Retinal pigment epithelial cell (primary cell): Measurements from ENCODE around the gene OR10A4.
"Not testable (repeated sequence)": the region's sequence is repeated elsewhere in the genome, so short reads cannot be mapped to it uniquely, and the experiment has no call there.

Experiments used
- DNase-seq: peaks from one replicate; pipeline ENCODE4 v3.0.0-alpha.2; 2010; ENCODE audit warnings: low read depth
- H3K4me3 ChIP-seq: 2 replicates; pipeline ENCODE4 v1.5.1; 2011; ENCODE audit warnings: mild to moderate bottlenecking, low read length, control low read depth, moderate library complexity
- CTCF ChIP-seq: conservative IDR thresholded peaks from 2 replicates; pipeline ENCODE4 v1.5.1; 2011; ENCODE audit warnings: low read depth, low read length, control low read depth, inconsistent platforms

The OR10A4 gene

GRCh38 chr11:6845383-6845782 lies 31.0 kb upstream of the OR10A4 start, which contains the start of gene OR10A5:
Gene OR10A5, plus strand, starts transcription at chr11:6845683. Its CDS starts 0 bp downstream, at chr11:6845683.
- TF ChIP-seq CTCF: no peak
- DNase-seq: no peak
- H3K4me3 ChIP-seq: no peak within 1 kb of the TSS

GRCh38 chr11:6850526-6850925 lies 25.9 kb upstream of the OR10A4 start:
- H3K4me3 ChIP-seq: no peak overlapping the region
- DNase-seq: no peak
- no peak for TF ChIP-seq CTCF

- not testable (repeated sequence) for DNase-seq, H3K4me3 ChIP-seq
Observed at GRCh38 chr11:6854801-6855200, 21.6 kb upstream of the OR10A4 start.

- TF ChIP-seq CTCF: no peak
- no peak overlapping the region for H3K4me3 ChIP-seq
- DNase-seq: peak; percentile 86
Observed at GRCh38 chr11:6855971-6856541, 20.4 kb upstream of the OR10A4 start.

GRCh38 chr11:6856871-6857270 lies 19.6 kb upstream of the OR10A4 start:
- peak; percentile 39 for DNase-seq
- no peak for TF ChIP-seq CTCF
- H3K4me3 ChIP-seq: no peak overlapping the region

- DNase-seq: no peak
- TF ChIP-seq CTCF: no peak
- no peak within 1 kb of the TSS for H3K4me3 ChIP-seq
Observed at GRCh38 chr11:6862961-6863360, 13.5 kb upstream of the OR10A4 start, which contains the start of gene OR10A2. Gene OR10A2, plus strand, starts transcription at chr11:6863057. Its CDS starts 6,698 bp downstream, at chr11:6869755.

GRCh38 chr11:6864438-6864837 lies 12.0 kb upstream of the OR10A4 start:
- no peak for TF ChIP-seq CTCF
- no peak for DNase-seq
- no peak overlapping the region for H3K4me3 ChIP-seq
